Raji (cell line): ENCODE data around the gene SLC25A51.

Experiments used
- POLR2A ChIP-seq: IDR thresholded peaks from 2 replicates; pipeline ENCODE4 v1.6.1; 2011; ENCODE audit warnings: low read depth, low read length, control low read depth; ENCODE audit not compliant: insufficient read depth

SLC25A51 gene, protein sequence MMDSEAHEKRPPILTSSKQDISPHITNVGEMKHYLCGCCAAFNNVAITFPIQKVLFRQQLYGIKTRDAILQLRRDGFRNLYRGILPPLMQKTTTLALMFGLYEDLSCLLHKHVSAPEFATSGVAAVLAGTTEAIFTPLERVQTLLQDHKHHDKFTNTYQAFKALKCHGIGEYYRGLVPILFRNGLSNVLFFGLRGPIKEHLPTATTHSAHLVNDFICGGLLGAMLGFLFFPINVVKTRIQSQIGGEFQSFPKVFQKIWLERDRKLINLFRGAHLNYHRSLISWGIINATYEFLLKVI

GRCh38 chr9:37903647-37904444 lies at the start of gene SLC25A51:
Gene SLC25A51, minus strand, starts transcription at chr9:37904127. Its CDS starts 15,577 bp downstream, at chr9:37888550.
- TF ChIP-seq POLR2A = peak; percentile 94

DNA sequence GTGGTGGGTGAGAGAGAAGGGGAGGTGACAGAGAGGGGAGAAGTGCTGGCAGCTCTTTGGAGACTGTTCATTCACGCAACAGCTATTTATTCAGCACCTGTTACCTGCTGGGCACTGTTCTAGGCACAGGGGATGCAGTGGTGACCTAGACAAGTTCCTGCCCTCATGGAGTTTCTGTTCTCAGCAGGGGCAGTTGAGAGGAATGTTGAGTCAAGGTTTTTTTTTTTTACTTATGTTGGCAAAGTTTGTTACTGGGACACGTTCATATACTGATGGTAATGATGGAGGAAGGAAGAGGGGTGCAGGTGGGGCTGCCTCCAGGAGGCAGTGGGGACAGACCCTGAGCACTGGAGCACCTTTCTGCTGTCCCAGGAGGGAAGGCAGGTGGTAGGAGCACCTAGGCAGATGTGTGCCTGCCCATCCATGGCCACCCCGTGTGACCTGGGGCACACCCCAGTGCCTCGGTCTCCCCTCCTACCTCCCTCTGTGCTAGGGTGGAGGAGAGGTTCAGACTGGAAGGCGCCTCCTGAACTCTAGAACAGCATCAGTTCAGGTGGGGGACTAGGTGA lies 49.4 kb upstream of the SLC25A51 start:
- TF ChIP-seq POLR2A = no peak

GRCh38 chr9:37952731-37953130 lies 48.8 kb upstream of the SLC25A51 start:
- no peak for TF ChIP-seq POLR2A

- no peak for TF ChIP-seq POLR2A
Measured at GRCh38 chr9:37951671-37952449, 47.9 kb upstream of the SLC25A51 start.

GRCh38 chr9:37950561-37950960 lies 46.6 kb upstream of the SLC25A51 start:
- TF ChIP-seq POLR2A = no peak

DNA sequence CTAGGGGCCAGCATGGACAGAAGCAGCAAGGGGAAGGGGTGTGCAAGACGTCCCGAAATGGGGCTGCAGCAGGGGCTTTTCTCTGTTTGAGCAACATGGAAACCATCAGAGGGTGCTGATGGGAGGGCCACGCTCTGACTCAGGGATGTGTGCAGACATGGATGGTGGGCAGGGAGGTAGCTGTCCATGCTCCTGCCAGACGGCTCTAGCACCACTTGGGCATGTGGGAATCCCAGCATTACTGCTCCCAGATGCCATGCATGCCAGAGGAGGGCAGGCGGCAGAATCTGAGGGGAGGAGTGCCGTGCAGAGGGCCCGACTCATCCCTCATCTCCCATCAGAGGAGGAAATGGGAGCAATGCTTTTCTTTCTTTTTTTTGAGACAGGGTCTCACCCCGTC lies 45.6 kb upstream of the SLC25A51 start:
- TF ChIP-seq POLR2A = no peak

GRCh38 chr9:37948417-37948980 lies 44.6 kb upstream of the SLC25A51 start:
- TF ChIP-seq POLR2A = no peak

- TF ChIP-seq POLR2A = no peak
Measured at GRCh38 chr9:37947977-37948376, 44.0 kb upstream of the SLC25A51 start.

GRCh38 chr9:37947471-37947870 lies 43.5 kb upstream of the SLC25A51 start:
- TF ChIP-seq POLR2A = no peak

DNA sequence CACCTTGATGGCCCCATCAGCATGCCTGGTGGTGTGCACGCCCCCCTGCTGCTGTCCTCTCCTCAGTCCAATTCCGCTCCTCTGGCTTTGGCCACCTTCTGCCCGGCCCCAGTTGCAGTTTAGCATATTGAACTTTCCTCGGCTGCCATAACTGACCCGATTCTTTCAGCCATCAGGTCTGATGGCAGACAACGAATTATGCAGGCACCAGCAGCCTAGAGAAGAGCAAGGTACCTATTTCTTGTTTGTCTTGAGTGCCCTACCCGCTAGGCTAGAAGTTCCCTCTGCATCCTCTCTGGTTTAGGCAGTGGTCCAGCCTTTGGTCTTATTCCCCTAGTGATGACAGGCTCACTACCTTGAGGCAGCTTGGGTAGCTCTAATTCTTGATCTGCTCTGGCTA lies 43.0 kb upstream of the SLC25A51 start:
- TF ChIP-seq POLR2A = no peak

DNA sequence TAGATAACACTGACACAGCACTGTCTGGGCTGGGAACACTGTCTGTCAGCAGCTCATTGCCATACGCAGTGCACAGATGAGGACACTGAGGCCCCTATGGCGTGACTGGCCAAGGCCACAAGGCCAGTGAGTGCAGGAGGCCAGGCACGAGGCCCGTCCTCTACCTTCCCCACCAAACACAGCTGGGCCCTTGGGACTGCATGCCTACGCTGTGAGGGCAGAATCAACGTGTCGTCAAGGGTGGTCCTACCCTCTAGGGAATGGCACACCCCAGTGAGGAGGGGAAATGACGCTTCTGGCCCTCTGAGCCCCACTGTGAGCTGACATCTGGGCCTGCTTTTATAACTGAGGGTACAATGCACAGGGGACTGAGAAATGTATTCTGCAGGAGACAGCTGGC lies 42.1 kb upstream of the SLC25A51 start:
- TF ChIP-seq POLR2A = no peak

DNA sequence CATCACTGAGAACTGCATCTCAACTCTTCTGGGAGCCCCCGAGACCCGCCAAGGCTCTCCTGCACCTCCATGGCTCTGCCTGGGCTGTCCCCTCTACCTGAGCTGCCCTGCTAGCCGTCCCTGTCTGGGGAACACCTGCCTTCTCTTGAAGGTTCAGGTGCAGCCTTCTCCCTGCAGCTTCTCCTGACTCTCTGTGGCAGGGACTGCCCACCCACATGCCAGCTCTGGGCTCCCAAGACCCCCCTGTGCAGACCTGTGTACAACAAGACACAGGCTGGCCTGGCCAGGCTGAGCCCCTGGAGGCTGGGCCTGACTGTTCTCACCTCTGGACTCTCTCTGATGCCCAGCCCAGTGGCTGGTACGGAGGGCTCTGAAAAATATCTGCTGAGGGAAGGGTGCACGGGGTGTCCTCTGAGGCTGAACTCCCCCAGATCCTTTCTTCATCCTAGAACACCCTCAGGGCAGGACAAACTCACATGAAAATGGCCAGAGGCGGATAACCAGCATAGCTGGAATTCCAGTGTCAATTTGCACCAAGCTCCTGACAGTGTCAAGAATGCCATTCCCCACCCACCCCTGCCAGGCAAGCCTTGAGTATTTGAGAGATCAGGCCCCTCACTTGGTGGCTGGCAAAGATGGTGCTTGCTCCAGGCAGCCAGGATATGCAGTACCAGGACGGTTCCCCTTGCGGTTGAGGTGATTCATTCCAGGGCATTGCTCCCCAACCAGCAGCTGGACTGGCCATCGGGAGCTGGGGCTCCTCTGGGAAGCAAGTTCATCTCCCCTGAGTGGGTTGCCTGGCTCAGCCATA lies 40.9 kb upstream of the SLC25A51 start:
- no peak for TF ChIP-seq POLR2A

DNA sequence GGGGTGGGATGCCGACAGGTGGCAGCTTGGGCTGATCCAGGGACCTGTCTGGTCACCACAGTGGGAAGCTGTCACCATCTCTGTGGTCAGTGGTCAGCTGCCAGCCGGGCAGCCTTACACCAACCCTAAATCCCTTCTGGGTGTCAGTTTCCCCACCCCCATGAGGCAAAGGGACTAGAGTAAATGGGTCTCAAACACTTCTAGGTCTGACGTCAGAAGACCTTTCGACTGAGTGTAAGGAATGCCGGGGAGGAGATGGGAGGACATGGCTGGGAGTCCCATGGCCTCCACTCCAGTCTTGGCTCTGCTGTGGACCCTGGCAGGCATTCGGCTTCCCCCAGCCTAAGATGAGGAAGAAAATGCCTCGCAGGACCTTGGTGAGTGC lies 40.3 kb upstream of the SLC25A51 start:
- no peak for TF ChIP-seq POLR2A

- no peak for TF ChIP-seq POLR2A
Measured at GRCh38 chr9:37943345-37944265, 39.7 kb upstream of the SLC25A51 start.
